SU-DHL-6 (cell line): ENCODE measurements around the gene COG6.

ENCODE experiments used
- EZH2phosphoT487 ChIP-seq: fragments of 200-600 bp; sonication (generic), shearing (Covaris generic); conservative IDR thresholded peaks from 2 replicates; pipeline ENCODE4 v1.6.1; 2018; ENCODE audit warnings: mild to moderate bottlenecking, antibody characterized with exemption, low read length, moderate library complexity, mixed read lengths
- TF ChIP-seq, protein P1 (sequence below): fragments of 200-600 bp; sonication (generic); IDR thresholded peaks from one replicate; pipeline ENCODE4 v1.5.1; 2017; ENCODE audit warnings: antibody characterized with exemption, mild to moderate bottlenecking, low read length, moderate library complexity; ENCODE audit not compliant: insufficient read depth, poor library complexity, severe bottlenecking

DNA sequence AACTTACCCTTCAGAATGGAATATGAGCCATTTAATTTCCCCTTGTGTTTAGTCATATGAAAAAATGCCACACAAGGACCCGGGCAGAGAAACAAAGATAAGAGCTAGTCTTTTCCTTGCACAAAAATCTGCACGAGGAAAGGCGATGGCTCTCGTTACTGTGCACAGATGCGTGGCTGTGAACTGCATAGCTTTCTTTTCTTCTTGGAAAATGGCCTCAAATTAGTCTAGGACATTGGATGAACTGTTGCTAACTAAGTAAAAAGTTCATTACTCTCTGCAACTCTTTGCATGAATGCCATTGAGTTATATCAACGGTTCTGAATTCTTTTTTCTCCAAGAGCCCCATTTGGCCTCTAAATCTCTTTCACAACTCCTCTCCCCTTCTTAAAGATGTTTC is 125.2 kb downstream of the COG6 start:
- TF ChIP-seq, protein P1, sequence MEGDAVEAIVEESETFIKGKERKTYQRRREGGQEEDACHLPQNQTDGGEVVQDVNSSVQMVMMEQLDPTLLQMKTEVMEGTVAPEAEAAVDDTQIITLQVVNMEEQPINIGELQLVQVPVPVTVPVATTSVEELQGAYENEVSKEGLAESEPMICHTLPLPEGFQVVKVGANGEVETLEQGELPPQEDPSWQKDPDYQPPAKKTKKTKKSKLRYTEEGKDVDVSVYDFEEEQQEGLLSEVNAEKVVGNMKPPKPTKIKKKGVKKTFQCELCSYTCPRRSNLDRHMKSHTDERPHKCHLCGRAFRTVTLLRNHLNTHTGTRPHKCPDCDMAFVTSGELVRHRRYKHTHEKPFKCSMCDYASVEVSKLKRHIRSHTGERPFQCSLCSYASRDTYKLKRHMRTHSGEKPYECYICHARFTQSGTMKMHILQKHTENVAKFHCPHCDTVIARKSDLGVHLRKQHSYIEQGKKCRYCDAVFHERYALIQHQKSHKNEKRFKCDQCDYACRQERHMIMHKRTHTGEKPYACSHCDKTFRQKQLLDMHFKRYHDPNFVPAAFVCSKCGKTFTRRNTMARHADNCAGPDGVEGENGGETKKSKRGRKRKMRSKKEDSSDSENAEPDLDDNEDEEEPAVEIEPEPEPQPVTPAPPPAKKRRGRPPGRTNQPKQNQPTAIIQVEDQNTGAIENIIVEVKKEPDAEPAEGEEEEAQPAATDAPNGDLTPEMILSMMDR = no peak
- no peak for TF ChIP-seq EZH2phosphoT487
